Fibroblast of peridontal ligament (primary cell): ENCODE data around the gene PLEKHG5.
"Not testable (repeated sequence)": the region's sequence is repeated elsewhere in the genome, so short reads cannot be mapped to it uniquely, and the experiment has no call there.

ENCODE experiments used
- DNase-seq: peaks from one replicate; pipeline ENCODE4 v3.0.0-alpha.2; 2010; ENCODE audit errors: extremely low read depth

PLEKHG5 gene

DNA sequence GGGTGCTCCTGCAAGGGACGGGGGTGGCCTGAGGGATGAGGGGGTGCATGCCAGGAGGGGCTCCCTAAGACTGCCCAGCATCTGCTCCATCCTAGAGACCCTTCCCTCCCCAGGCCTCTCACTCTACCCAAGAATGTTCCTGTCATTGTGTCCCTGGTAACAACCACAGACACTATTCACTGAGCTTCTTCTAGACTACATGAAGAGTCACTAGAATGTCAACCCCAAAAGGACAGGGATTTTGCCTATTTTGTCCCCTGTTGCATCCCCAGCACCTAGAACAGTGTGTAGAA lies 28.4 kb downstream of the PLEKHG5 start:
- no peak for DNase-seq

DNA sequence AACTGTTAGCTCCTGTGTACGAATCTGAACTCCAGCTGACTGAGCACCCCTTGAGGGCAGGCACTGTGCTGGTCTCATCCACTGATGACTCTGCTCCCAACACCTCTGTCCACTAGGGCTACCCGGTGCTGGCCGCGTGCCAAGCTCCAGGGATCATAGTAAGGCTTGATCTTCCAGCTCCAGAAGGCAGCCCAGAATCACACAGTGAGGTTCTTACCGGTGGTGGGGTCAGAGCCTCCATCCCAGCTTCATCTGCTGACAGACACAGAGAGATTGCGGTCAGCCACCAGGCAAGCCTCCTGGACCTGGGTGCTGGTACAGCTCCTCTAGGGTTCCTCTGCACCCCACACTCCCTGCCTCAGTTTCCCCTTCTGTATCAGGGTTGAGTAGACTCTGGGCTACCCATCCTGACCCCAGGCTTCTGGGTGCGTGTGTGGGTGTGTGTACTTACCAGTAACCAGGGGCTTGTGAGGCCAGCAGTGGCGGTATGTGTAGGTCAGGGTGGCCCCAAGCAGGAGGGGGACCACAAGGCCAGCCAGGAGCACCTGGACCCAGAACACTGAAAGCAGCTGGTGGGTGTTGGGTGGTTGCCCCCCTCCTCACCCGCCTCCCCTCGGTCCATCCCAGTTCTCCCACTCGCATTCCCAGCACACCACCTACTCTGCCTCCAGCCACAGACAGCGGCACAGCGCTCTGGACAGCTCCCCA lies 28.9 kb downstream of the PLEKHG5 start:
- no peak for DNase-seq

DNA sequence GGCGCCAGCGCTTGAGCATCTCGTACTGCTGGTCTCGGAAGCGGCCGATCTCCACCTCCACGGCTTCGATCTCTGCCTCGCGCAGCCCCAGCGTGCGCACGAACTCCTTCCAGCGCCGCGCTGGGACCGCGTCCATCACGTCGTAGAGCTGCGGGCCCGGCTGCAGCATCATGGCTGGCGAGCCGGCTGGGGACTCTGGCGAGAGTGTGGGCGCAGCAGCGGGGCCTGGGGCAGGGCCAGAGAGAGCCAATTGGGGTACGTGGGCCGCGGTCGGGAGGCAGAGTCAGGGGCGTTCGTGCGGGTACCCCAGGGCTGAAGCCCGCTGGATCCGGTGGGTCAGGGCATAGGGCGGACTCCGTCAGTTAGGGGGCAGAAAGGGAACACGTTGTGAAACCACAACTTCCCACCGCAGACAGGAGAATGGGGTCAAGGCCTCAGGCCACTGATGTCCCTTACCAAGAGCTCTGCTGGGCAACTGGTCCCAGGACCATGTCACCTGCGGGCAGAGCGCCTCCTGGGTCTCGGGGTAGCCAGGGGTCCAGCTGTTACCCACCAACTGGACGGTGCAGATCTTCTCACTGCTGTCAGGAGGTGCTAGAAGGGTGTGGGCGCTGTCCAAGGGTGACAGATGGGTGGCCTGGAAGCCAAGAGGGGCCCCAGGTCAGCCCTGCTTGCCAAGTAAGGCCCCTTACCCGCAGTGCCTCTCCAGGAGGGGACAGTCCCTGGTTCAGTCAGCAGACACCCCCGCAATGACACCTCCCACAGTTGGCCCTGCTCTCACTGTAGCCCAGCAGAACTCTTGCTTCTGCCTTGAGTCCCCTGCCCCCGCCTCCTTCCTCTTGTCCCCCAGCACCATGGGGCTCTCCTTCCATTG lies 29.7 kb downstream of the PLEKHG5 start:
- no peak for DNase-seq

DNA sequence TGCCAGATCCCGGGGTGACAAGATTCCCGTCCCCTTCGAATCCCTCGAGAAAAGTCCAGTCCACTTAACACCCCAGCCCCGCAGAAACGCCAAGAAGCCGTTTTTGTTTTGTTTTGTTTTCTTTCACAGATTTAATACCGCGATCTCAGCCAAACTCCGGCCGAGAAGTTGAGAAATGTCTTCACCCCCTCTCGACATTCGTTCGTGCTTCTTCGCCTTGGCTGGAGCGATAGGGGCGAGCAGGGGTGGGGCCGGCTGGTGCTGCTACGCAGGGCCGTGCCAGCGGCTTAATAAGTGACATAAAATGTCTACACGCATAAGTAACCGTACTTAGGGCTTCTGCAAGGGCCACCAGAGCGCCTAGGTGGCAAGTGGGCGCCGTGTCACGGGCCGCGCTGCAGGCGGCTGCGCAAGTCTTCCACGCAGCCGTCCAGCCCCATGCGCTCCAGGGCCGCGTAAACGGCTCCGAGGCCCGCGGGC lies 30.4 kb downstream of the PLEKHG5 start:
- no peak for DNase-seq

DNA sequence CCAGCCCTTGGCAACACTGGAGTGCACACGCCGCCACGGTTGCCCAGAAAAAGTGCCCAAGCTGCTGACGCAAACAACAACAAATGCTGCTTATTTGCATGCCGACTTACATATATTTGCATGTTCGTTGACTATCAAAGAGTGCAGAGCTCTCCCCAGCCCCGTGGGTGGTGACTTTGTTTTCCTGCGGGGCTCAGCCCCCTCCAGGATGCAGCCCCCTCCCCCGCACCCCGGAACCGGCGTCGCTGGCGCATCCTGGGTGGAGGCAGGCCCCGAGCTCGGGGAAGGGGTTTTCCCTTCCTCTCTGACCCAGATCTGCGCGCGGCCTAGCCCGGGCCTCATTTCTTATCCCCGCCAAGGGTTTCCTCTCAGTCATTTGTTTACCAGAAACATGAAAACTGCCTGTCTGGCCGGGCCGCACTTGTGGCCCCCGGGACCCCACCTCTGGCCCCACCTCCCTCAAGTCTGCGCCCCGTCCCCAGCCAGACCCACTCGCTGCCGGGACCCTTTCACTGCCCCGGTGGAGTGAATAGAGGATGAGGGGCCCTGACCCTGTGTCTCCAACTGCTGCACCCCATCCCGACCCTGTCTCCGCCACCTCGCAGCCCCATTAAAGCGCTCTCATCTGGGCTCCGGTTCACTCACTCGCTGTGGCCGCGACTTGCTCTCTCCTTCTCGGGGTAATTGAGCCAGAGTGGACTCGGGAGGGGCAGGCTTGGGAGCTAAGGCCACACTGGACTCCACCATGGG lies 31.0 kb downstream of the PLEKHG5 start:
- no peak for DNase-seq

DNA sequence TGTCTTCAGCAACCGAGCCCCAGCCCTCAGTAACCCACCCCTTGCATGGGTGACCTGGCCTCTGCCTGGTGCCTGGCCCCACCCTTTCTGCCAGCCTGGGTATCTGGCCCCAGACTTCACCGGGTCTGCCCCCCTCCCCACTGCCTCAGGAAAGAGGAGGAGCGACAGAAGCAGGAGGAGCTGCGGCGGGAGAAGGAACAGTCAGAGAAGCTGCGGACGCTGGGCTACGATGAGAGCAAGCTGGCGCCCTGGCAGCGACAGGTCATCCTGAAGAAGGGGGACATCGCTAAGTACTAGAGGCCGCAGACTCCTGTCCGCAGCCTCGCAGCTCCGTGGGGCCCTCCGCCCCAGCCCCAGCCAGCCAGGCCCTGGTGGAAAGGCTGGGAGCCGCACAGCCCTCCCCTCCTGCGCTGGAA lies 31.6 kb downstream of the PLEKHG5 start:
- DNase-seq, result no peak

DNA sequence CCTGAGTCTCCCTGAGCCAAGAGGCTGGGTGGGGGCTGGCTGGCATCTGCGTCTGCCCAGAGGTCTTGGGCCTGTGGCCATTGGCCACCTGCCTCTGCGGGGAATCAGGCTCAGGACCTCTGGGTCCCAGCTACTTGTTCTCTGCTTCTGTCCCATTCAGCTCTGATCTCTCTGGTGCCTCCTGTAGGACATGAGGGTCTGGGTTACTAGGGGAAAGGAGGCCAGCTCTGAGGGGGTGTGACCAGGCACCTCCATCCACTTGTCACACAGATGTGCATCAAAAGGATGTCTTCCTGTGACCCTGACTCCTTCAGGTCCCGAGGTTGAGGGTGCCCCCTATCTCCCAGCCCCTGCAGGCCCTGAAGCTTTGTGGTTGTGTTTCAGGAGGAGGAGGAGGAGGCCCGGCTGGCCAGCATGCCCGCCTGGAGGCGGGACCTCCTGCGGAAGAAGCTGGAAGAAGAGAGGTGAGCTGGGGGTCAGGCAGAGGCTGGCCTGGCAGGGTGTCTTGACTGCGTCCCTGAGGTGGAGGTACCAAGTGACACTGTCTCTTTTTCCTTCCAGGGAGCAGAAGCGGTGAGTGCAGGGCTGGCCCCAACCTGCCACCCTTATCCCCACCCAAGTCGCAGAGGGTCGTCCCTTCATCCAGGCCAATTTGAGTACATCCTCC lies 34.5 kb downstream of the PLEKHG5 start:
- DNase-seq, result no peak

DNA sequence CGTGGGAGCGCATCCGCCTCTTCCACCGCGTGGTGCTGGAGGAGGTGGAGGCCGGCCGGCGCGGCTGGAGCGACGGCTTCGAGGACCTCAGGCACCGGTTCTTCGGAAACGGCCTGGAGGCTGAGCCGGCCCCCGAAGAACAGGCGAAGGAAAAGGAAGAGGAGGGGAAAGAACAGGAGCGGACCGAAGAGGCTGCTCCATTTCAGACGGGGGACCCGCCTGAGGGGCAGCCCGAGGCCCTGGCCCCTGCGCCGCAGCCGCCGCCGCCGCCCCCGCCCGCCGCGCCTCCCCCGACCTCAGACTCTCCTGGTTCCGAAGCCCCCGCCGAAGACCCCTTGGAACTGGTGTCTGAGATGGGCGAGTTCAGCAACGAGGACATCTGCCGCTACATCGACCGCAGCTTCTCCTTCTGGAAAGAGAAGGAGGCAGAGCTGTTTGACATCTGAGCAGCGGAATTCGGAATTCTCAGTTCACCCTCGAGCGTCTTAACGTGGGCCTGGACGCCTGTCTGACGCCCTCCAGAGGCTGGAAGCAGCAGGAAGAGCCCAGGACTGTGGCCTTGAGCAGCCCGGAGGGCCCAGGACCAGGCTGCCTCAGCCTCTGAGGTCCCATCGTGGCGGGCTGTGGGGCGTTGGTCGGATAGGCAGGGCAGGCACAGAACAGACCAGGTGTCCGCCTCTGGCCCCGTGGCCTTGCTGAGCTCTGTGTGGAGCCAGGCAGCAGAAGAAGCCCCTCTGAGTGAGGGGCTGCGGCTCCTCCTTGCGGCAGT lies 35.5 kb downstream of the PLEKHG5 start:
- not testable (repeated sequence) for DNase-seq

DNA sequence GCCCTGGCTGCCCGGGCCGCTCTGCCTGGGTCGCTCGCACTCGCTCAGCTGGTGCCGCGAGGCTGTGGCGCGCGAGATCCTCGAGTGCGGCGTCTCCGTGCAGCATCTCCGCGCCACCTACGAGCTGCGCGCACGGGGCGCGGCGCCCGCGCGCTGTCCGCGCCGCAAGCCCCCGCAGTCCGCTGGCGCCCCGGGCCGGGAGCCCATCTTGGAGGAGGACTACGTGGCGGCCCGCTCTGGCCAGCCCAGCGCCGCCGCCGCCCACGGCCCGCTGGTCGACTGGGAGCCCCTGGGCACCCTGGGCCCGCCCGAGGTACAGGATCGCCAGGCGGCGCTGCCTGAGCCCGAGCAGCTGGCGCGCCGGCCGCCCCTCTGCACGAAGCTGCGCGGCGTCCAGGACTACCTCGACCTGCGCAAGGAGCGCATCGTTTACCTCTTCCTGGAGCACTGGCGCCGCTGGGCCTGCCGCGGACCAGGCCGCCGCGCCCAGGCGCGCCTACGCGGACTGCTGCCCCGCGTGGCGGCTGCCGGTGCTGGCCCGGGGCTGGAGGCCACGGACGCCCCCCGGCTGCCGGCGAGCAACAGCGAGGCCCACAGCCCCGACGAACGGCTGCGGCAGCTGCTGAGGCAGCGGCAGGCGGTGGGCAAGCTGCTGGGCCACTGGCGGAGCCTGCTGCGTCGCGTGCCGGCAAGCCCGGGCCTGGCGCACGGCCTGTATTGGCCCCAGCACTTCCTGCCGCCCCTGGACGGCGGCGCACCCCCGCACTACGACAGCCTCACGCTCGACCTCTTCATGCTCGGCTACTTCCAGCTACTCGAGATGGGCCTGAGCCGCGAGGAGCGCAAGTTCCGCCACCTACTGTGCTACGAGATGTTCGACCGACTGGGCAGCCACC lies 36.4 kb downstream of the PLEKHG5 start:
- DNase-seq, result no peak

DNA sequence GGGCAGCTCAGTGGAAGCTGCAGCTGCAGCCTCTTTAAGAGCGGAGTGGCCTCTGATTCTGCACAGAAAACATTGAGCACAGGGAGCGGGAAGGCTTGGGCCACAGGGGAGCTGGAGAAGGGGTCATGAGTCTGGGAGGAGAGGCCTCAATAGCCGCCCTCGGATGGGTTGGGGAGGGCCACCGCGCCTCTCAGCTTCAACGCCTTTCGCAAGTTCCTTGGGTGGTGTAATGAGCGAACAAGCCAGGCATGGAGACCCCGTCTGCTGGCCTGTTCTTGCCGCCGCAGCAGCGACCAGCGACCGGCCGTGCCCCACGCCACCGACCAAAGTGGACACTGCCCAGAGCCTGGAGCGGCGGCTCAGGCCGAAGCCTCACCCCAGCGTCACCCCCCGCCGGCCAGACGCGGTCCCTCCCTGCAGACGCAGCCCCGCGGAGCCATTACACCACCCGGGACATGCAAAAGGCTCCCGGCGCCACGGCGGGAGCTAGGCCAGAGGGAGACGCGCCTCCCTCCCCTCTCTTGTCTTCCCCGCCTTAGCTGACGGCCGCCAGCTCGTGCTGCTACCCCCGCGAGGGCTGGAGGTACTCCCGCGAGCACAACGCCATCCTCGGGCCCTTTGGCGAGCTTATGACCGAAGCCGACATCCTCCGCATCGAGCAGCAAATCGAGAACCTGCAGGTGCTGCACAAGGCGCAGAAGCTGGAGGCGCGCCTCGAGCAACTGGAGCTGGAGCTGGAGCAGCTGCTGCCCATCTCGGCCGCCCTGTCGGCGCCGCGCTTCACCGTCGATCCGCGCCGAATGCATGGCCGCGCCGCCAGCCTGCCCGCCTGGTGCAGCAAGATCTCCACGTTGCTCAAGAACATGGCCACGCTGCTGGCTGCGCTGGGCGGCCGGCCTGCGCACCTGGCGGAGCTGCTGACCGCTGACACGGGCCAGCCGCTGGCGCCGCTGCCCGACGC lies 37.3 kb downstream of the PLEKHG5 start:
- DNase-seq, result not testable (repeated sequence)

DNA sequence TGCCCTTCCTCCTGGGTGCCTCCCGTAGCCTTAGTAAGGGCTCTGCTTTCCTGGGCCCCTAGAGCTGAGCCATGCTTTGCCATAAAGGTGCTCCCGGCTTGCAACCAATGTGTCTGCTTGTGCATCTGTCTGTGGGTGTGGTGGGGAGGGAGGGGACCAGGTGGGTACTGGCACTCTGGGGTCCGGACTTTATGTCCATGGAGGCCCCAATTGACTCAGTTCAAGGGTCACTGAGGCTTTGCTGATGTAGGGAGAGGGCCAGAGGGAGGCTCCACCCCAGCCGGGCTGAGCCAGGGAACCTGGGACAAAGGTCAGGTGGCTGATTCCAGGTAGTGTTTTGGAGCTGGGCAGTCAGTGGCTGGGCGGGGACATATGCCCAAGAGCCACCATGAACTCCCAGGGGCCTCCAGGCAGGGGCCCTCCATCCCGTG lies 40.5 kb downstream of the PLEKHG5 start:
- no peak for DNase-seq

DNA sequence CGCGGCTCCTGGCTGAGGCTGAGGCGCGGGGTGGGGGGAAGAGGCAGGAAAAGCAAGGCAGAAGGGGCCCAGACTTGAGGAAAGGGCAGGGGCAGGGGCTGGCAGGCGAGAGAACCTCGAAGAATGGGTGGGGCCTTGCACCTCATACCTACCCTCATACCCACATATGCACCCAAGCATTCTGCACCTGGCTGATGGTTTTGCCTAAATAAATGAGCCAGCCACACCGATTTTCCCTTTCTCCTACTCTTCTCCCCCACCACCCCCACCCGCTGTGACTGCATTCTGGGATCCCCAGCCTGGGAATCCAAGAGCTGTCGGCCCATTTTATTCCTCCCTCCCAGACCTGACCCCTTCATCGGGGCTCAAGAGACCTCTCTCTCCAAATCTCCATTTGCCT lies 41.0 kb downstream of the PLEKHG5 start:
- DNase-seq, result not testable (repeated sequence)

DNA sequence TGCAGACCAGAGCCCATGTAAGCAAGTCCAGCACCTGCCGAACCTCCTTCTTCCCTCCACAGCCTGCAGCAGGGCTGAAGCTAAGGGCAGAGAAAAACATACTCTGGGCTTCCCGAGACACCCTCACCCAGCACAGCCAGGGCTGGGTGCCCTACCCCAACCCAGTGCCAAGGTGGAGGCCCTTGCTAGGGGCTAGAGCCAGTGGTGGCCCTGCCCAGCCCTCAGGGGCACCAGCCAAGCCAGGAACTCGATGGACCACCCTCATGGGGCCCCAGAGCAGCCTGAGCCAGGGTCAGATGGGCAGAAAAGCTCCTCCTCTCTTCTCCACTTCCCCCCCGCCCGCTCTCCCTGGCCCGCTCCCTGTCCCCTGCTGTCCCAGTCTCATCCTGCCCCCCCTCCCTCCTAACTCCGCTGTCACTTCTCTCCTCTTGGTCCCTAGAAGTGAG lies 41.4 kb downstream of the PLEKHG5 start:
- DNase-seq, result no peak

DNA sequence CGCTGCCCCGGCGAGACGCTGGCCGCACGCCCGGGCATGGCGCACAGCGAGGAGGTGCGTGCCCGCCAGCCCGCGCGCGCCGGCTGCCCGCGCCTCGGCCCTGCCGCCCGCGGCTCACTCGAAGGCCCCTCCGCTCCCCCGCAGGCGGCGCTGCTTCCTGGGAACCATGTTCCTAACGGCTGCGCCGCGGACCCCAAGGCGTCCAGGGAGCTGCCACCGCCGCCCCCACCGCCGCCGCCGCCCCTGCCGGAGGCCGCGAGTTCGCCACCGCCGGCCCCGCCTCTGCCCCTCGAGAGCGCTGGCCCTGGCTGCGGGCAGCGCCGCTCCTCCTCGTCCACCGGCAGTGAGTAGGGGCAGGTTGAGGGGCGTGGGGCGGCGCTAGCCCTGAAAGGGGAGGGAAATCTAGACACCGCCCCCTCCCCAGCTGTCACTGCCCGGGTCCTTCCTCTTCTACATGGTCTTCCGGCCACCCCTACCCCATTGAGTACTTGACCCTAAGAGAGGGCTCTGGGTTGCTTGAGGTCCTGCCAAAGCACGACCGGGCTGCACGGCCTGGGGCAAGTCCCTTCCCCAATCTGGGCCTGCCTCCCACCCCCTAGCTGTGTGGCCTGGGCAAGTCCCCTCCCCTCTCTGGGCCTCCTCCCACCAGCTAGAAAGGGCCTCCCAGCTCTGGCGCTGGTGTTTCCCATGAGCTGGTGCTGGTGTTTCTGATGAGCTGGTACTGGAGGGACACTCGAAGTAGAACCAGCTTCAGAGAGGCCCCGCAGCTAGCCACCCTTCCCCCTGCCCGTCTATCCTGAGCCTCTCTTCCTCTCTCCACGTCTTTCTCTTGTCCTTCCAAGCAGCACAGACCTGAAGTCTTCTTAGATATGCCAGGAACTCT lies 42.5 kb downstream of the PLEKHG5 start:
- no peak for DNase-seq

DNA sequence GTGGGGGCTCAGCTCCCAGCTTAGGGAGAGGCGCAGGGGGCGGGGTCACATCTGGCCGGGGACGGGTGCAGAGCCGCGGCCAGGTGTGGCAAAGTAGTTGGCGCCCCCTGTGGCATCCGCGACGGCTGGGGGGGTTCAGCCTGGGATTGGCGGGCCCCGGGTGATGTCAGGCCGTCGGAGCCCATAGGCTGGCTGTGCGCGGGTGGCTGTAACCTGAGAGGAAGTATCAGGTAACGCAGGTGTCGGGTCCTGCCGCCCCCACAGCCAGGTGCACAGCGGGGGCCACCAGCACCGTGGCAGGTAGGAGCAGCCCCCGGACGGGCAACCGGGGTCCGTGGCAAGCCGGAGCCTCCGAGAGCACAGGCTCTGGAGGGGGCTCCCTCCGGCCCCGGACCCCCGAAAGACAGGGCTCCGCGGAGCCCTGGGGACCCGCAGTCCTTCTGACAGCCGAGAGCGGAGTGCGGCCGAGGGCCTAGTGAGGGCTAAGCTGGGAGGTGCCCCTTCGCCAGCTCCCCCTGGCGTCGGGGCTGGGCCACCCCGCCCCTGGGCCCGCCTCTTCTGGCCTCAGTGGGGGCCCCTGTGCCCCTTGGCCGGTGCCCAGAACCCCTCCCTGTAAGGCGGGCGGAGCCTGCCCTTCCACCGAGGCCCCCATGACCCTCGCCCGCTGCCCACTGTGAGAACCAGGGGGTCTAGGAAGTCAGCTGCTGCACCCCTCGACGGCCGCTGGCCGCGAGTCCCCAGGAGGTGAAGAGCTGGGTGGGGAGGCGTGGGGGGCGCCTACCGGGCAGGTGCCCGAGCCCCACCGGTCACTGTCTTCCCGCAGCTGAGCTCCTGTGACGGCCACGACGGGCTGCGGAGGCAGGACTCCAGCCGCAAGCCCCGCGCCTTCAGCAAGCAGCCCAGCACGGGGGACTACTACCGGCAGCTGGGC lies 43.4 kb downstream of the PLEKHG5 start:
- no peak for DNase-seq

DNA sequence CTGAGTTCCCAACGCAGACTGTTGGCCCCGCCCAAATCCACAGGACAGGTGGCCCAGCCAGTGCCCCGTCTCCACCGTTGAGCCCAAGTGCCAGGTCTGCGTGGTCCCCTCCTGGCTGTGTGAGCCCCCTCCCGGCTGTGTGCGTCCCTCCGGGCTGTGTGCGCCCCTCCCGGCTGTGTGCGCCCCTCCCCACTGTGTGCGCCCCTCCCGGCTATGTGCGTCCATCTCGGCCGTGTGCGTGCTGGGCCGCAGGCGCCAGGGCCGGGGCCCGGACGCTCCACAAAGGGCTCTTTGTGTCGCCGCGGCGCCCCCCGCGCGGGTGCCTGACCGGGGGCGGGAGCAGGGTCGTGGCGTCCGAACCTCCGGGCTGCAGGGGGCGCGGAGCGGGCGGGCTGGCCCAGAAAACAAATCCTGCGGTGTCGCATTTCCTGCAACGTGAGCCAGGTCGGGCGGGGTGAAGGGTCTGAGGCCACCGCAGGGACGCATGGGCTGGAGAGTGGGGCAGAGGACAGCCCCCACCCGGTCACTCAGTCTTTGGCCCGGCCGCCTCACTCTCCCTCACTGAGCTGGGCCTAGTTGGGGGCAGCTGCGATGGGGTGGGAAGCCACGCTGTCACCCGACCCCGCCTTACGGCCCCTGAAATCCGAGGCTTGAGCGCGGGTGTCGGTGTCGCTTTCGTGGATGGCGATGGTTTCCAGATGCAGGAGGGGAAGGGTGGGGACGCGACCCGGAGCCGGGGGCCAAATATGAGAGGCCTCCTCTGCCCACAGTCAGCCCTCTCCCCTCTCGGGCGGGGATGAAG lies 44.2 kb downstream of the PLEKHG5 start:
- DNase-seq, result no peak
